SK-N-SH treated with all-trans-retinoic acid at 6 μM for 48 hours (cell line): ENCODE data around the gene TRIP11.

Experiments
- ARNTL ChIP-seq: fragments of 450-650 bp; formaldehyde crosslinking; IDR thresholded peaks from 2 replicates; pipeline ENCODE4 v1.5.0; 2020; ENCODE audit warnings: low read depth, mild to moderate bottlenecking, moderate library complexity, borderline replicate concordance
- CSDC2 ChIP-seq: fragments of 250-450 bp; sonication (Bioruptor Pico); IDR thresholded peaks from 2 replicates; pipeline ENCODE4 v1.5.0; 2020; ENCODE audit warnings: mild to moderate bottlenecking, moderate library complexity
- GLIS3 ChIP-seq: fragments of 250-450 bp; sonication (Bioruptor Pico); IDR thresholded peaks from 2 replicates; pipeline ENCODE4 v1.5.0; 2020; ENCODE audit warnings: mild to moderate bottlenecking, moderate library complexity
- RARB ChIP-seq: fragments of 250-450 bp; sonication (Bioruptor Pico); IDR thresholded peaks from 2 replicates; pipeline ENCODE4 v1.8.0; 2021; ENCODE audit warnings: mild to moderate bottlenecking, moderate library complexity
- SNAI2 ChIP-seq: fragments of 250-450 bp; sonication (Bioruptor Pico); IDR thresholded peaks from 2 replicates; pipeline ENCODE4 v1.5.0; 2020; ENCODE audit warnings: mild to moderate bottlenecking, moderate library complexity
- TOX ChIP-seq: fragments of 250-450 bp; sonication (Bioruptor Pico); IDR thresholded peaks from 2 replicates; pipeline ENCODE4 v1.8.0; 2021; ENCODE audit warnings: mild to moderate bottlenecking, moderate library complexity, borderline replicate concordance
- ZC3H10 ChIP-seq: fragments of 250-450 bp; sonication (Bioruptor Pico); IDR thresholded peaks from 2 replicates; pipeline ENCODE4 v1.5.1; 2021; ENCODE audit warnings: mild to moderate bottlenecking, moderate library complexity
- ZFP3 ChIP-seq: fragments of 250-450 bp; sonication (Bioruptor Pico); IDR thresholded peaks from 2 replicates; pipeline ENCODE4 v1.5.0; 2020; ENCODE audit warnings: mild to moderate bottlenecking, moderate library complexity
- ZNF70 ChIP-seq: fragments of 450-650 bp; formaldehyde crosslinking; IDR thresholded peaks from 2 replicates; pipeline ENCODE4 v1.5.0; 2020; ENCODE audit warnings: mild to moderate bottlenecking, moderate library complexity
- ZNF8 ChIP-seq: fragments of 450-650 bp; formaldehyde crosslinking; IDR thresholded peaks from 2 replicates; pipeline ENCODE4 v1.5.0; 2020; ENCODE audit warnings: mild to moderate bottlenecking, moderate library complexity
- TF ChIP-seq, protein P1 (sequence below): fragments of 250-450 bp; sonication (Bioruptor Pico); IDR thresholded peaks from 2 replicates; pipeline ENCODE4 v1.5.1; 2020; ENCODE audit warnings: low read depth, mild to moderate bottlenecking, moderate library complexity
- TF ChIP-seq, protein P2 (sequence below): fragments of 250-450 bp; sonication (Bioruptor Pico); IDR thresholded peaks from 2 replicates; pipeline ENCODE4 v1.5.1; 2021; ENCODE audit warnings: mild to moderate bottlenecking, moderate library complexity
- TF ChIP-seq, protein P3 (sequence below): fragments of 250-450 bp; sonication (Bioruptor Pico); IDR thresholded peaks from 2 replicates; pipeline ENCODE4 v1.8.0; 2020; ENCODE audit warnings: mild to moderate bottlenecking, moderate library complexity, borderline replicate concordance

DNA sequence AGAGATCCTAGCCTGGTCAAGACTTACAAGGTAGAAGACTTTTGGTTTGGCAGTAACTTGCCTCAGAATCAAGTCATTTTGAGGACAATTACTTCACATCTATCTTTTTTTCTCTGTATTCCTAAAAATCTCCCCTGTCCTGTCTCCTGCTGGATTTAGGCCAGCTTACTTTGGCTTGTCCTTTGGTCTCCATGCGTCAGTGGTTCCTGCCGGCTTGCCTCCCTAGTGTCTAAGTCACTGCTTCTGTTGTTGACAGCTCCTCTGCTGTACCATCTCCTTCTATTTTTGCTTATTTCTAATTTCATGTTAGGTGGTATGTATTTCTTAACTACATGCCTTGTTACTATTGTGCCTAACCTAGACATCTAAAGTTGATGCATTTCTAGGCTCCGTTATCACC, 52.7 kb downstream of the TRIP11 start:
- TF ChIP-seq, protein P1, sequence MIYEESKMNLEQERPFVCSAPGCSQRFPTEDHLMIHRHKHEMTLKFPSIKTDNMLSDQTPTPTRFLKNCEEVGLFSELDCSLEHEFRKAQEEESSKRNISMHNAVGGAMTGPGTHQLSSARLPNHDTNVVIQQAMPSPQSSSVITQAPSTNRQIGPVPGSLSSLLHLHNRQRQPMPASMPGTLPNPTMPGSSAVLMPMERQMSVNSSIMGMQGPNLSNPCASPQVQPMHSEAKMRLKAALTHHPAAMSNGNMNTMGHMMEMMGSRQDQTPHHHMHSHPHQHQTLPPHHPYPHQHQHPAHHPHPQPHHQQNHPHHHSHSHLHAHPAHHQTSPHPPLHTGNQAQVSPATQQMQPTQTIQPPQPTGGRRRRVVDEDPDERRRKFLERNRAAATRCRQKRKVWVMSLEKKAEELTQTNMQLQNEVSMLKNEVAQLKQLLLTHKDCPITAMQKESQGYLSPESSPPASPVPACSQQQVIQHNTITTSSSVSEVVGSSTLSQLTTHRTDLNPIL (CRISPR knock-in tag) = no peak
- no peak for TF ChIP-seq ZFP3 (CRISPR knock-in tag)
- no peak for TF ChIP-seq RARB
- TF ChIP-seq TOX (CRISPR knock-in tag) = no peak
- TF ChIP-seq ZNF70 (CRISPR knock-in tag) = no peak
- no peak for TF ChIP-seq ARNTL (CRISPR knock-in tag)
- TF ChIP-seq SNAI2 (CRISPR knock-in tag) = no peak
- no peak for TF ChIP-seq GLIS3 (CRISPR knock-in tag)
- no peak for TF ChIP-seq CSDC2 (CRISPR knock-in tag)
- no peak for TF ChIP-seq ZC3H10 (CRISPR knock-in tag)
- TF ChIP-seq, protein P2, sequence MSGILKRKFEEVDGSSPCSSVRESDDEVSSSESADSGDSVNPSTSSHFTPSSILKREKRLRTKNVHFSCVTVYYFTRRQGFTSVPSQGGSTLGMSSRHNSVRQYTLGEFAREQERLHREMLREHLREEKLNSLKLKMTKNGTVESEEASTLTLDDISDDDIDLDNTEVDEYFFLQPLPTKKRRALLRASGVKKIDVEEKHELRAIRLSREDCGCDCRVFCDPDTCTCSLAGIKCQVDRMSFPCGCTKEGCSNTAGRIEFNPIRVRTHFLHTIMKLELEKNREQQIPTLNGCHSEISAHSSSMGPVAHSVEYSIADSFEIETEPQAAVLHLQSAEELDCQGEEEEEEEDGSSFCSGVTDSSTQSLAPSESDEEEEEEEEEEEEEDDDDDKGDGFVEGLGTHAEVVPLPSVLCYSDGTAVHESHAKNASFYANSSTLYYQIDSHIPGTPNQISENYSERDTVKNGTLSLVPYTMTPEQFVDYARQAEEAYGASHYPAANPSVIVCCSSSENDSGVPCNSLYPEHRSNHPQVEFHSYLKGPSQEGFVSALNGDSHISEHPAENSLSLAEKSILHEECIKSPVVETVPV (CRISPR knock-in tag) = no peak
- TF ChIP-seq, protein P3, sequence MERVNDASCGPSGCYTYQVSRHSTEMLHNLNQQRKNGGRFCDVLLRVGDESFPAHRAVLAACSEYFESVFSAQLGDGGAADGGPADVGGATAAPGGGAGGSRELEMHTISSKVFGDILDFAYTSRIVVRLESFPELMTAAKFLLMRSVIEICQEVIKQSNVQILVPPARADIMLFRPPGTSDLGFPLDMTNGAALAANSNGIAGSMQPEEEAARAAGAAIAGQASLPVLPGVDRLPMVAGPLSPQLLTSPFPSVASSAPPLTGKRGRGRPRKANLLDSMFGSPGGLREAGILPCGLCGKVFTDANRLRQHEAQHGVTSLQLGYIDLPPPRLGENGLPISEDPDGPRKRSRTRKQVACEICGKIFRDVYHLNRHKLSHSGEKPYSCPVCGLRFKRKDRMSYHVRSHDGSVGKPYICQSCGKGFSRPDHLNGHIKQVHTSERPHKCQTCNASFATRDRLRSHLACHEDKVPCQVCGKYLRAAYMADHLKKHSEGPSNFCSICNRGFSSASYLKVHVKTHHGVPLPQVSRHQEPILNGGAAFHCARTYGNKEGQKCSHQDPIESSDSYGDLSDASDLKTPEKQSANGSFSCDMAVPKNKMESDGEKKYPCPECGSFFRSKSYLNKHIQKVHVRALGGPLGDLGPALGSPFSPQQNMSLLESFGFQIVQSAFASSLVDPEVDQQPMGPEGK (CRISPR knock-in tag) = no peak
- no peak for TF ChIP-seq ZNF8
